ENCODE data around the gene CFAP100. TPM values are rescaled to one million over a fixed set of nuclear protein-coding genes. Genes with fewer than 3 reads are reported as not detected.

Gene CFAP100
- total and polyA plus RNA-seq, 10 of the 15 experiments (the other 5 are each of a cell fraction or from before 2014, with no cell fraction given): 0.04 to 0.27 TPM; not detected in 8

GRCh38 chr3:126357295-126358037 is 37.2 kb upstream of the CFAP100 start, which contains the start of gene KLF15 (continued):
- TF ChIP-seq SKIL (IDR thresholded peaks at IDR 0.05; ENCODE audit: low read depth, poor library complexity, severe bottlenecking) (no peak), HCFC1 (IDR thresholded peaks at IDR 0.05; ENCODE audit: low read length) (no peak), POU2F2 (IDR thresholded peaks at IDR 0.05; ENCODE audit: borderline replicate concordance, low read depth, low read length) (no peak), NR2C2 (IDR thresholded peaks at IDR 0.05; ENCODE audit: borderline replicate concordance, control insufficient read depth, insufficient read length, low read depth) (no peak), ZBTB40 (IDR thresholded peaks at IDR 0.05; ENCODE audit: borderline replicate concordance) (no peak), POLR2A (IDR thresholded peaks at IDR 0.05; ENCODE audit: low read depth, low read length) (no peak), NFXL1 (IDR thresholded peaks at IDR 0.05; ENCODE audit: borderline replicate concordance) (no peak), TAF1 (IDR thresholded peaks at IDR 0.05; ENCODE audit: borderline replicate concordance, low read depth, low read length) (no peak), CUX1 (IDR thresholded peaks at IDR 0.05; ENCODE audit: insufficient replicate concordance, low read depth, low read length) (no peak), ATF3 (IDR thresholded peaks at IDR 0.05; ENCODE audit: borderline replicate concordance, extremely low read depth, low read depth, low read length) (peak; percentile 43; the same call in 1 of the 2 replicates), ZBTB4 (CRISPR knock-in tag; IDR thresholded peaks at IDR 0.05) (no peak), RAD21 (IDR thresholded peaks at IDR 0.05; ENCODE audit: insufficient read depth, low read depth, low read length) (no peak)

Data from GM12878 (cell line).